ENCODE results near the gene MZT2B. TPM values are rescaled to one million over a fixed set of nuclear protein-coding genes. Genes with fewer than 3 reads are reported as not detected.
"Not testable (repeated sequence)": the region's sequence is repeated elsewhere in the genome, so short reads cannot be mapped to it uniquely, and the experiment has no call there.

Gene MZT2B
- total RNA-seq, 1 experiment from 2014 or later: 198 TPM

- H3K27me3 Mint-ChIP-seq (ENCODE audit: low read depth); H3K23ac ChIP-seq (ENCODE audit: insufficient read length, low read depth, low read length); H3K36me3 Mint-ChIP-seq (ENCODE audit: insufficient read depth in 1 of 3, low read depth in 3 of 3); H3K4me2 ChIP-seq (ENCODE audit: insufficient read depth, insufficient read length, low read length); H3K4me1 ChIP-seq (ENCODE audit: insufficient read depth, low read length); H3K27ac Mint-ChIP-seq; H3K9ac ChIP-seq (ENCODE audit: extremely low read depth, insufficient read length, low read length); DNase-seq; H4K20me1 ChIP-seq (ENCODE audit: control insufficient read depth, insufficient read depth, insufficient read length); H2AK5ac ChIP-seq (ENCODE audit: insufficient read length, low read length); H2AFZ ChIP-seq (ENCODE audit: low read length); H2BK12ac ChIP-seq (ENCODE audit: insufficient read length, low read depth, low read length); H3T11ph ChIP-seq (ENCODE audit: low read length); H3K18ac ChIP-seq (ENCODE audit: insufficient read length, low read depth, low read length); H3K4ac ChIP-seq (ENCODE audit: low read depth, low read length); H3K56ac ChIP-seq (ENCODE audit: insufficient read length, low read depth, low read length); H3K27ac ChIP-seq (ENCODE audit: insufficient read length, low read depth, low read length); H2BK5ac ChIP-seq (ENCODE audit: insufficient read length, low read length); H3K4me1 Mint-ChIP-seq; H2BK20ac ChIP-seq (ENCODE audit: low read depth, low read length, poor library complexity, severe bottlenecking); H4K5ac ChIP-seq (ENCODE audit: insufficient read length, low read depth, low read length); H3K79me1 ChIP-seq (ENCODE audit: insufficient read depth, low read depth, low read length, poor library complexity, severe bottlenecking); H2BK120ac ChIP-seq (ENCODE audit: low read depth, low read length, poor library complexity, severe bottlenecking); H3K9me3 ChIP-seq (ENCODE audit: control insufficient read depth, low read depth, low read length); H2BK15ac ChIP-seq (ENCODE audit: low read depth, low read length); H3K23me2 ChIP-seq (ENCODE audit: insufficient read length, low read depth, low read length, poor library complexity, severe bottlenecking); H3K79me2 ChIP-seq (ENCODE audit: insufficient read depth, low read length); H3K9me3 Mint-ChIP-seq; H4K8ac ChIP-seq (replicated peaks; ENCODE audit: insufficient read length, low read depth, low read length); H4K91ac ChIP-seq (ENCODE audit: insufficient read length, low read depth, low read length); H3K27me3 ChIP-seq (ENCODE audit: insufficient read depth, low read length); H3K14ac ChIP-seq (ENCODE audit: insufficient read depth, low read length); H3K4me3 Mint-ChIP-seq: not testable (repeated sequence)
- WGBS (ENCODE audit: extremely low coverage, insufficient read length, low lambda C conversion rate): no CpG with 5 or more reads among the region's 4 CpGs
Observed at GRCh38 chr2:130222523-130222922, 40.5 kb downstream of the MZT2B start.

- not testable (repeated sequence) for H3K14ac ChIP-seq (ENCODE audit: insufficient read depth, low read length); H2BK20ac ChIP-seq (ENCODE audit: low read depth, low read length, poor library complexity, severe bottlenecking); H2BK12ac ChIP-seq (ENCODE audit: insufficient read length, low read depth, low read length); H2AK5ac ChIP-seq (ENCODE audit: insufficient read length, low read length); DNase-seq; H3K79me1 ChIP-seq (ENCODE audit: insufficient read depth, low read depth, low read length, poor library complexity, severe bottlenecking); H3T11ph ChIP-seq (ENCODE audit: low read length); H4K91ac ChIP-seq (ENCODE audit: insufficient read length, low read depth, low read length); H3K9ac ChIP-seq (ENCODE audit: extremely low read depth, insufficient read length, low read length); H2BK15ac ChIP-seq (ENCODE audit: low read depth, low read length); H3K27ac Mint-ChIP-seq; H3K9me3 Mint-ChIP-seq; H2AFZ ChIP-seq (ENCODE audit: low read length); H3K4ac ChIP-seq (ENCODE audit: low read depth, low read length); H3K27me3 ChIP-seq (ENCODE audit: insufficient read depth, low read length); H4K8ac ChIP-seq (replicated peaks; ENCODE audit: insufficient read length, low read depth, low read length); H4K20me1 ChIP-seq (ENCODE audit: control insufficient read depth, insufficient read depth, insufficient read length); H3K56ac ChIP-seq (ENCODE audit: insufficient read length, low read depth, low read length); H4K5ac ChIP-seq (ENCODE audit: insufficient read length, low read depth, low read length); H3K27ac ChIP-seq (ENCODE audit: insufficient read length, low read depth, low read length); H2BK120ac ChIP-seq (ENCODE audit: low read depth, low read length, poor library complexity, severe bottlenecking); H3K9me3 ChIP-seq (ENCODE audit: control insufficient read depth, low read depth, low read length); H3K23me2 ChIP-seq (ENCODE audit: insufficient read length, low read depth, low read length, poor library complexity, severe bottlenecking); H3K79me2 ChIP-seq (ENCODE audit: insufficient read depth, low read length); H3K18ac ChIP-seq (ENCODE audit: insufficient read length, low read depth, low read length); H3K4me1 ChIP-seq (ENCODE audit: insufficient read depth, low read length); H3K23ac ChIP-seq (ENCODE audit: insufficient read length, low read depth, low read length); H3K36me3 Mint-ChIP-seq (ENCODE audit: insufficient read depth in 1 of 3, low read depth in 3 of 3); H3K4me3 Mint-ChIP-seq; H2BK5ac ChIP-seq (ENCODE audit: insufficient read length, low read length); H3K4me2 ChIP-seq (ENCODE audit: insufficient read depth, insufficient read length, low read length)
- Mint-ChIP-seq H3K4me1 (peaks cover 5 to 17% of the 10 kb centered on the region in 2 experiments), H3K27me3 (ENCODE audit: low read depth) (peaks cover 17% of the 10 kb centered on the region)
- no CpG with 5 or more reads among the region's 21 CpGs for WGBS (ENCODE audit: extremely low coverage, insufficient read length, low lambda C conversion rate)
Observed at GRCh38 chr2:130228005-130228404, 45.9 kb downstream of the MZT2B start.

All from H9 (cell line).